Esophagus muscularis mucosa (tissue), 4 donors: Measurements from ENCODE around the gene SPOCK1.

Experiments
- CTCF ChIP-seq, 3 experiments: fragments of 200-600 bp in 2 of 3; fragments of 450-650 bp in 1 of 3; sonication (generic) in 2 of 3; IDR thresholded peaks; one replicate each; pipeline ENCODE4 v1.5.1; 2017 to 2019; ENCODE audit warnings: antibody characterized with exemption in 3 of 3, mild to moderate bottlenecking in 2 of 3, moderate library complexity in 1 of 3
- EP300 ChIP-seq: sonication (generic); formaldehyde crosslinking; IDR thresholded peaks from one replicate; pipeline ENCODE4 v1.6.1; 2017; ENCODE audit warnings: antibody characterized with exemption
- POLR2A ChIP-seq: fragments of 450-650 bp; IDR thresholded peaks from one replicate; pipeline ENCODE4 v1.6.1; 2017; ENCODE audit warnings: antibody characterized with exemption, moderate library complexity, mild to moderate bottlenecking, low read depth

- TF ChIP-seq POLR2A (no peak), CTCF (IDR thresholded peaks at IDR 0.05) (no peak), EP300 (no peak)
These were observed 68.1 kb downstream of the SPOCK1 start for GRCh38 chr5:137431051-137431450.
